HG03575 (cell line): ENCODE results near the gene MAN1B1.
"Not testable (repeated sequence)": the region's sequence is repeated elsewhere in the genome, so short reads cannot be mapped to it uniquely, and the experiment has no call there.

ENCODE experiments used
- ATAC-seq: cut with Tn5 transposase; IDR thresholded peaks from one replicate; pipeline ENCODE4 v1.9.1; 2021; ENCODE audit not compliant: unreplicated experiment, insufficient number of reproducible peaks, low FRiP score; ENCODE audit errors: extremely low read depth

MAN1B1 gene

DNA sequence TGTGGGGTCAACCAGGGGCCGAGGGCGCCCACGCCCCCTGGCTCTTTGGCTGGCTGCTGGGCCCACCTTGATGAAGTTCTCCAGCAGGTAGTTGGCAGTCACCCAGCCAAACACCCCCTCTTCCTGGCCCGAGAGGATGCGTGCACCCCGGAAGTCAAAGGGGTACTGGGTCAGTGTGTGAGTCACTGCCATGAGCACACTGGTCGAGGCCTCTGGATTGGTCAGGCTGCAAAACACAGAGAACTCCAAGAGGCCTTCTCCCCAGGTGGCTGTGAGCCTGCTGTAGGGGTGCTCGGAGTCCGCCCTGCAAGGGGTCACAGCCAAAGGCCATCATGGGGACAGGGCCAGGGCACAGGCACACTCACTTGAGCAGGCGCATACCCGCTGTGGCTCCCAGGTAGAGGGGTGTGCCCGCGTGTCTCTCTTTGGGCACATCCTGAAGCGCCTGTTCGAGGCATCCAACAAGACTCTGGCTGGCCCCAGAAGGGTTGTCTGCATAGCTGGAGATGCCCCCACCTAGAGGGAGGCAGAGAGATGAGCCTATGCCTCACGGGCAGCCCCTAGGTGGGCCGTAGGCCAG lies 35.5 kb upstream of the MAN1B1 start:
- ATAC-seq = no peak

GRCh38 chr9:137052293-137052692 lies 34.5 kb upstream of the MAN1B1 start:
- no peak for ATAC-seq

DNA sequence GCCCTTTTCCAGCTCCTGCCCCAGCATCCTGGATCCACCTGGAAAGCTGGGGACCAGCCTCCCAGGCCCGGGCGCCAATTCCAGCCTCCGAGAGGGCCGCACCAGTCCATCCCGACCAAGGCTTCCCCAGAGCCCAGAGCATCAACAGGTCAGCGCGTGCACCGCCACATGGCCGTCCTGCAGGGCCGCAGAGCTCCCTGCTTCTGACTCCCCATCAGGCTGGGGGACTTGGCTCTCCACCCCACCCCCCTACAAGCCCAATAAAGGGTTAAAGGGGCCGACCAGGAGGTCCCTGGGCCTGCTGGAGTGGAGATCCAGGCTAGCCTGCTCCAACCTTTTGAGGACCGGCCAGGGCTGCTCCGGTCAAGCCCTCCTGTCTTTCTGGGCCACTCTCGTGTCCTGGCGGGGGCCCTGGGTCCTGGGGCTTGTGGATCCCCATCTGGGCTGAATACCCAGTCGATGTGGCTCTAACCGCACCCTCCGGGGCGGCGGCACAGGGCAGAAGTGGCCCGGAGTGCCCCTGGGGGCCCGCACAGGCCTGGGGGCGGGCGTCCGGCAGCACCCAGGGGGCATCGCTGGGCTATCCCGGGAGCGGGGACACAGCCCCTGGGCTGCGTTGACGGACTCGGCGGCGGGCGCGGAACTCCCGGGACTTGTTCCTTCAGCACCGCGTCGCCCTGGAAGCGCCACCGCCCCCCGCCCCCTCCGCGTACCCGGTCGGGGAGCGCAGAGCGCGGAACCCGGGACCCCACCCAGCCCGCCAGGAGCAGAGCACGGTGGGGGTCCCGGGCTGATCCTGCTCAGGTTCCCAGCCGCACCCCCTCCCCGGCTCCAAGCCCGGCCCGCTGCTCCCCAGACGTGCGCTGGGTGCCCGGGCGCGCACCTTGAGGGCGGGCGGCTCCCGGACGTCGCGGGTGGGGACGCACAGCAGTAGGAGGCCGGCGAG lies 33.5 kb upstream of the MAN1B1 start:
- ATAC-seq = no peak

- ATAC-seq = no peak
Measured at GRCh38 chr9:137053944-137054931, 32.5 kb upstream of the MAN1B1 start, which contains the start of gene ENTPD2. Gene ENTPD2, minus strand, starts transcription at chr9:137054061. Its CDS starts 64 bp downstream, at chr9:137053997.

GRCh38 chr9:137054932-137055384 lies 31.8 kb upstream of the MAN1B1 start:
- ATAC-seq = no peak

DNA sequence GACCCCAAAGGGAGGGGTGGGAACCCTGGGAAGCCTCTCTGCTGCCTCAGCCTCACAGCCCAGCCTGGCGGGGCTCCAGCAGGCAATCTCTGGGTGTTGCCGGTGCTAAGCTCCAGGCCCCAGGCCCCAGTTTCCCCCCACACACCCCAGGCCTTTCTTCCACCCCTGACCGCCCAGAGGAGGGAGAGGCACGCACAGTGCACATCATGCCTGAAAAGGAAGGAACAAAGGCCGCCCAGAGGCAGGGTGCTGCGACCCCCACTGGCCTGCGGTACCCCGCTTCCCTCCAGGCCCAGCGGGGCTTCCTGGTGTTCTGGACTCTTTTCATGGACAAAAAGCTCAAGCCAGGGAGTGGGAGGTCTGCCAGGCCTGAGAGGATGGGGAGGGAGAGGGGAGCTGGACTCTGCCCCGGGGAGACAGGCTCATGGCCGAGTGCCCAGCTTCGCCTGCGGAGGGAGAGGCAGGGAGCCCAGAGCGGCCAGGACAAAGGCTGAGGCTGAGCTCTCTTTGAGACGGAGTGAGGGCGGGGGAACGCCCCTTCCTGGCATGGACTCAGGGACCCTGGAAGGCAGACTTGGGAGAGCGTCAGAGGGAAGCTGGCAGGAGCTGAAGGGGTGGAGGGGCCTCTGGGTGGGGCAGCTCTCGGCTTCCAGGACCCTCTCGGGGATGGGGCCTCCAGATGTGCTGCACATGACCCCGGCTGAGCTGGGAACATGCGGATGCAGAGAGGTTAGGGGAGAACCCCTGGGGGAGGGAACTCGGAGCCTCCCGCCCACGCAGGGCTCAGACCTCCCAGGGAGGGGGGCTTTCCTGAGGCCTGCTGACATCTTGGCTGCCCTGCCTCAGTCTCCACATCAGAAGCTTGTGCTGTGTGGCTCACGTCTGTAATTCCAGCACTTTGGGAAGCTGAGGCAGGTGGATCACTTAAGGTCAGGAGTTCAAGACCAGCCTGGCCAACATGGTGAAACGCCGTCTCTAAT lies 31.1 kb upstream of the MAN1B1 start:
- ATAC-seq = no peak

- ATAC-seq = no peak
Measured at GRCh38 chr9:137056739-137057415, 29.9 kb upstream of the MAN1B1 start.

DNA sequence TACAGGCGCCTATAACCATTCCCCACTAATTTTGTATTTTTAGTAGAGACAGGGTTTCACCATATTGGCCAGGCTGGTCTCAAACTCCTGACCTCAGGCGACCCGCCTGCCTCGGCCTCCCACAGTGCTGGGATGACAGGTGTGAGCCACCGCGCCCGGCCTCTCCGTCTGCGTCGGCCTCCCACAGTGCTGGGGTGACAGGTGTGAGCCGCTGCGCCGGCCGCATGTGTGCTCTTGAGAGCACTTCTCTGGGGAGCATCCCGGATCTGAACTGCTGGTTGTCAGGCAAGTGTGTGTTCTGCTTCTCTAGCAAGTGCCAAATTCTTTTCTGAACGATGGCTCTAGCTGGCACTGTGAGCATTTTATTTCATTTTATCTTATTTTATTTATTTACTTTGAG lies 29.2 kb upstream of the MAN1B1 start:
- no peak for ATAC-seq

DNA sequence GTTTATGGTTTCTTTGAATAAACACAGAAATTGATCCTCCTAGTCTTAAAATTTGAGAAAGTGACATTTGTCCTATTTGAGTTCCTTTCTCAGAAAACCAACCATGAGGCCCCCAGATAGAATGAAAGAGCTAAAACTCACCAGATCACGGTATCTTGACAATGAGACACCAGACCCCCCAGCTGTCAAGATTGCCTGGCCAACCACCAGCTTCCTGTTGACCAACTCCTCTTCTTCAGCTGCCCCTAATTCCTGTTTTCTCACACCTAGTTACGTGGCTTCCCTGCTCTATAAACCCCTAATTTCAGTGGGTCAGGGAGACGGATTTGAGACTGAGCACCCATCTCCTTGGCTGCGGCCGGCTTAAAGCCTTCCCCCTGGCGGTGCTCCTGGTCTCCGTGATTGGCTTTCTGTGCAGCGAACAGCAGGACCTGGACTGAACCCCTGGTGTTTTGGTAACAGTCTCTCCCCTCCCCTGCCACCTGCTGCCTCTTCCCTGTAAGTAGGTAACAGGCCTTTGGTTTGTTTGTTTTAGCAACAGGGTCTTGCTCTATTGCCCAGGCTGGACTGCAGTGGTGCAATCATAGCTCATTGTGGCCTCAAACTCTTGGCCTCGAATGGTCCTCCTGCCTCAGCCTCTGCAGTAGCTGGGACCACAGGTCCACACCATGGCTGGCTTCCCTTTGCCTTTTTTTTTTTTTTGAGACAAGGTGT lies 28.1 kb upstream of the MAN1B1 start:
- ATAC-seq = no peak

DNA sequence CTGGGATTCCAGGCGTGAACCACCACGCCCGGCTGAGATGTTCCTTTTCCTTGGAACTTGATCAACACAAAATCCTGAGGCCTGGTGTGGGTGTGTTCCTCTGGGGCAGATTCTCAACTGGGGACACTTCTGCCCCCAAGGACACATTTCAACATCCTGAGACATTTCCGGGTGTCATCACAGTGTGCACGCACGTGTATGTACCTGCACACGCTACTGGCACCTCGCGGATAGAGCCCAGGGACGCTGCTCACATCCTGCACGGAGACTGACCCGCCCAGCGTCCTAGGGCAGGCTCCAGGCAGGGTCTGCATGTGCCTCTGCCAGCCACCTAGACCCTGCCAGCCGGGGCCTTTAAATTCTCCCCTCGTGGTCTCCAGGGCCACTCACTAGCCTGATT lies 24.4 kb upstream of the MAN1B1 start:
- ATAC-seq = no peak

GRCh38 chr9:137062798-137063197 lies 24.0 kb upstream of the MAN1B1 start:
- not testable (repeated sequence) for ATAC-seq

DNA sequence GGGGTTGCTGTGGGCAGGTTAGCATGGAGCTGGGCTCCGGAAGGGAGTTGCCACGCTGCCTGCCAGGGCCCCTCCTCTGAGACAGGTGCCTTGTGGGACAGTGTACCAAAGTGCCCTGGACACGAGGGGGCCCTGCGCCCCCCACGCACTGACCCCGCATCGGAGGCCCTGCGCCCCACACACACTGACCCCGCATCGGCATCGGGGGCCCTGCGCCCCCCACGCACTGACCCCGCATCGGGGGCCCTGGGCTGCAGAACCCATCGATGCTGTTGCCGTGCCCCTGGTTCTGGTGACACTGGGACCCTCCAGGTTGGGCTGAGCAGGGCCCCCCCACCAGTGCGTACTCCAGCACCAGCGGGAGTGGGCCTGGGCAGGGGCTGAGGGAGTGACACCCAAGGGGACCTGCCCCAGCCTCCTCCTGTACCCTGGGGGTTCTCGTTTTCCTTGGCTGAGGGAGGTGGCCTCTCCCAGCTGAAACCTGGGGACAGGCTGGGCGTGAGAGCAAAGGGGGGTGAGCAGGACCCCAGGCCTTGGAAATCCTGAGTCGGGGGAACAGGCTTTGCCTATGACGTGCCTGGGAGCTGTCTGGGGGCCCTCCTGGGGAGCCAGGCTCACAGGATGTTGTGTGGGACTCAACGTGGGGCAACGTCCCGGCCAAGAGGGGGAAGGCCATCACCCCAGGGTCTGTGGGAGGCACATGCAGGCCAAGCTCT lies 23.3 kb upstream of the MAN1B1 start:
- ATAC-seq = no peak

DNA sequence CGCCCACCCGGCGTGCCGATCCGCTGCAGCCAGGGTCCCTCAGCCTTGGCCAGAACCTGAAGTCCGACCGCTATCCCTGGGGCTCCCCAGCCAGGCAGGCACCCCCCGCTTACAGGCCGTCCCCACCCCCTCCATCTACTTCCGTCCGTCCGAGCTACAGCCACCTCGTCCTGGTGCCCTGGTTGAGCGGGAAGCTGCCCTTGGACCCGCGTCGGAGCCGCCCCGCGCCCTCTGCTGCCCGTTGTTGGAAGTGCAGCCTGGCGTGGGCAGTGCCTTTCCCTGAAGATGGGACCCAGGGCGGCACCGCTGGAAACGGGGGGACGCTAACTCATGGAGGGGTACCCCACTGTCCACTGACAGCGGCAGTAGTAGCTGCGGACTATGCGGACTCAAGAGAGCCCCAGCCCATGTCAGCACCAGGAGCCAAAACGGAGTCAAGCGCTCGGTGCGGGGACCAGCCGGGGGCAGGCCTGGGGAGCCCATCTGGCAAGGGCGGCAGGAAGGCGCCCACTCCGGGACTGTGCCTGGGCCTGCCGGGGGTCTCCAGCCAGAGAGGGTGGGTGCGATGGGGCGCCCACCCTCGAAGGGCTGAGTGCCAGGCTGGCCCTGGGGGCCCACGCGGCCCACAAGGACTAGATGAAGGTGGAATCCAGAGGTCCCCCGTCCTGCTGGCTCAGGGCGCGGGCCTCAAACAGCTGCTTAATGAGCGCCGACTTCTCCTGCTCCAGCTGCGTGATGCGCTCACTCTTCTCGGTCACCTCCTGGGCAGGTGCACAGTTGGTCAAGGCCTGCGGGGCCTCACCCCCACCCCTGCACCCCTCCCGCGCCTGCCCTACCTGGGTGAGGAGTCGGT lies 22.5 kb upstream of the MAN1B1 start:
- ATAC-seq = no peak

DNA sequence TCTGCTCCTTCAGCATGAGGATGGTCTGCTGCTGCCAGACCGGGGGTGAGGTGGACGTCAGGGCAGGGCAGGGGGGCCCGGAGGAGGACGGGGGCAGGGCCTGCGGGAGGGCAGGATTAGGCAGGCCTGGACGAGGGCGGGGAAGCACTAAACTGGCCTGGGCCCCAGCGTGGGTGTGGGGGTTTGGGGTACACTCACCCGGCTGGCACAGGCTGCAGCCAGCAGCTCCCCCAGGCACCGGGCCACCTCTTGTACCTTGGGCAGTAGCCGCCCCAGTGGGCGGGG lies 22.0 kb upstream of the MAN1B1 start:
- ATAC-seq = no peak

- no peak for ATAC-seq
Measured at GRCh38 chr9:137065336-137065967, 21.3 kb upstream of the MAN1B1 start.
